ENCODE measurements around the gene USP5. TPM values are rescaled to one million over a fixed set of nuclear protein-coding genes. Genes with fewer than 3 reads are reported as not detected.

Gene USP5
- polyA plus RNA-seq, 1 experiment: 47.1 TPM

DNA sequence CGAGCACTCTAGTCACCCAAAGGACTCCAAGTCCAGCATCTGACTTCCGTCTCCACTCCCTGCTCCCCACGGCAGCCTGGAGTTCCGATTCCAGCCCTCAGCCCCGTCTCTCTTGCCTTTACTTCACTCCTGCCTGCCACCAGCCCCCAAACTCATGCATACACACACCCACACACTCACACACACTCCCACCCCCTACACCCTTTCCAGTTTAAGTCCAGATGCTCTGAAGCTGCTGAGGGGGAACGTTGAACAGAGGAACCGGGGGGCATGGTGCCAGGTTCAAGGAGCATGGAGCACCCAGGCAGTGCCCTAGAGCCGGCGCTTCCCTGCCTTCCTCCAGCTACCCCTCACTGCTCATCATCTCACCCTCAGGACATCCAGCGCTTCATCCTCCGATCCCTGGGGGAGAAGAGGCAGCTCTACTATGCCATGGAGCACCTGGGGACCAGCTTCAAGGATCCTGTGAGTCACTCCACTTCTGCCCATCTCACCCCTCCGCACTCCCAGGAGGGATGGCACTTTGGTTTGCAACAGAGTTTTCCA is 20.4 kb upstream of the USP5 start:
- POLR2A ChIA-PET: interaction anchor here (1.0 kb wide), 1 partner anchor 21 kb away, joined by 3 read pairs; the partner anchor contains the start of gene USP5

DNA sequence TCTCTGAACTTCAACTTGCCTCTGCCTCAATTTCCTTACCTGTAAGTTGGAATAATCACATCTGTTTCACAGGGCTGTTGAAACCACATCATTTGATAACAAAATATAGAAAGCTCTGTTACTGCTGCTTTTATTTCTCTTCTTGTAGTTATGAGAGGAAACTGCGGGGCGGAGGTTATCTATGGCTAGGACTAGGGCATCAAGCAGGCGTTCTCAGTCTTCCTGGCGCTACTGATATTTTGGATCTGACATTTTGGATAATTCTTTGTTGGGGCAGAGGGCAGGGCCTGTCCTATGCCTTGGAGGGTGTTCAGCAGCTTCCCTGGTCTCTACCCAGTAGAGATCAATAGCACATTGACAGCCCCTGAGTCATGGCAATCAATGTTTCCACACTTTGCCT is 19.8 kb upstream of the USP5 start:
- no peak overlapping the region for H3K27ac ChIP-seq (ENCODE audit: low read depth, low read length)
- no peaks in the 10 kb centered on the region for H3K27me3 ChIP-seq (ENCODE audit: control insufficient read depth, insufficient read depth, low read length)
- TF ChIP-seq, protein P1, sequence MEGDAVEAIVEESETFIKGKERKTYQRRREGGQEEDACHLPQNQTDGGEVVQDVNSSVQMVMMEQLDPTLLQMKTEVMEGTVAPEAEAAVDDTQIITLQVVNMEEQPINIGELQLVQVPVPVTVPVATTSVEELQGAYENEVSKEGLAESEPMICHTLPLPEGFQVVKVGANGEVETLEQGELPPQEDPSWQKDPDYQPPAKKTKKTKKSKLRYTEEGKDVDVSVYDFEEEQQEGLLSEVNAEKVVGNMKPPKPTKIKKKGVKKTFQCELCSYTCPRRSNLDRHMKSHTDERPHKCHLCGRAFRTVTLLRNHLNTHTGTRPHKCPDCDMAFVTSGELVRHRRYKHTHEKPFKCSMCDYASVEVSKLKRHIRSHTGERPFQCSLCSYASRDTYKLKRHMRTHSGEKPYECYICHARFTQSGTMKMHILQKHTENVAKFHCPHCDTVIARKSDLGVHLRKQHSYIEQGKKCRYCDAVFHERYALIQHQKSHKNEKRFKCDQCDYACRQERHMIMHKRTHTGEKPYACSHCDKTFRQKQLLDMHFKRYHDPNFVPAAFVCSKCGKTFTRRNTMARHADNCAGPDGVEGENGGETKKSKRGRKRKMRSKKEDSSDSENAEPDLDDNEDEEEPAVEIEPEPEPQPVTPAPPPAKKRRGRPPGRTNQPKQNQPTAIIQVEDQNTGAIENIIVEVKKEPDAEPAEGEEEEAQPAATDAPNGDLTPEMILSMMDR (IDR thresholded peaks at IDR 0.05; ENCODE audit: low read depth, low read length): no peak
- no peaks in the 10 kb centered on the region; the same call in 1 of the 2 replicates for H3K9me3 ChIP-seq (ENCODE audit: control insufficient read depth, insufficient read depth, low read length)
- CTCF ChIA-PET: interaction anchor here (1.0 to 2.3 kb wide), 4 partner anchors 37 to 295 kb away, joined by 3 to 9 read pairs (median 4); partner anchors contain the start of genes MLF2 and PTMS
- no peak overlapping the region for H3K4me3 ChIP-seq (ENCODE audit: low read depth, low read length)
- no peak for DNase-seq (ENCODE audit: low read depth, low spot score)
- POLR2A ChIA-PET: interaction anchor here (0.6 to 1.0 kb wide), 2 partner anchors 20 to 183 kb away, joined by 3 to 4 read pairs; partner anchors contain the start of gene USP5

More for the DNA sequence above, 20.4 kb upstream of the USP5 start:
- TF ChIP-seq, protein P1 (IDR thresholded peaks at IDR 0.05; ENCODE audit: low read depth, low read length): no peak
- CTCF ChIA-PET: interaction anchor here (1.0 to 2.3 kb wide), 3 partner anchors 38 to 294 kb away, joined by 3 to 9 read pairs (median 3); partner anchors contain the start of gene MLF2
- DNase-seq (ENCODE audit: low read depth, low spot score): no peak
- H3K27me3 ChIP-seq (ENCODE audit: control insufficient read depth, insufficient read depth, low read length): no peaks in the 10 kb centered on the region
- no peak overlapping the region for H3K4me3 ChIP-seq (ENCODE audit: low read depth, low read length)
- H3K27ac ChIP-seq (ENCODE audit: low read depth, low read length): no peak overlapping the region
- no peaks in the 10 kb centered on the region; the same call in 1 of the 2 replicates for H3K9me3 ChIP-seq (ENCODE audit: control insufficient read depth, insufficient read depth, low read length)

DNA sequence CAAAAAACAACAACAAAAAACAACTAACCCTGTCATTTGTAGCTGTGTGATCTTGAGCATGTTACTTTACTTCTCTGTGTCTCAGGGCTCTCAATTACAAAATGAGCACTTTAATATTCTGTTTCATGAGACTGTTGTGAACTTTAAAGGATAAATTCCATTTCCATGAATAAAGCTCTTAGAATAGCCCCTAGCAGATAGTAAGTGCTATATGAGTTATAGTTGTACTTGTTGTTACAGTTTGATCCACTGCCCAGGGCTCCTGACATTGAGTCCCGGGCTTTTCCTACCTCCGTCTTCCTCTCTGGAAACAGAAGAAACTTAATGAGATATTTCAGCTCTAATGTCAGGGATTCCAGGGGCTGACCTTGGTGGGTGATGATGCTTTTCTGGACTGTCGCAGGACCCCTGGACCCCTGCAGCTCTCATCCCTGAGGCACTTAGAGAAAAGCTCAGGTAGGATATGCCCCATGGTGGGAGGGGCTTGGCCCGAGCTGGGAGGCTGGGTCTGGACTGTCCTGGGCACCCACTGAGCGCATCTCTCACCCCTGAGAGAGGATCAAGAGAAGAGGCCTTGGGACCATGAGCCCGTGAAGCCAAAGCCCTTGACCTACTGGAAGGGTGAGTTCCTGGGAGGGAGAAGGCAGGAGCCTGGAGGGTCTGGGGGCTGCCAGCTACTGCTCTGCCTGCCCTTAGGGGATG is 18.6 kb upstream of the USP5 start:
- TF ChIP-seq, protein P1 (IDR thresholded peaks at IDR 0.05; ENCODE audit: low read depth, low read length): no peak
- no peaks in the 10 kb centered on the region for H3K27me3 ChIP-seq (ENCODE audit: control insufficient read depth, insufficient read depth, low read length)
- ChIA-PET CTCF (interaction anchor here (0.5 to 3.0 kb wide), 5 partner anchors 8 to 98 kb away, joined by 3 to 27 read pairs (median 5); partner anchors contain the start of genes MLF2 and SPSB2), POLR2A (interaction anchor here (0.5 kb wide), 1 partner anchor 498 kb away, joined by 3 read pairs; no protein-coding TSS in a partner anchor)
- H3K27ac ChIP-seq (ENCODE audit: low read depth, low read length): no peak overlapping the region
- DNase-seq (ENCODE audit: low read depth, low spot score): no peak
- no peaks in the 10 kb centered on the region; the same call in 1 of the 2 replicates for H3K9me3 ChIP-seq (ENCODE audit: control insufficient read depth, insufficient read depth, low read length)
- H3K4me3 ChIP-seq (ENCODE audit: low read depth, low read length): no peak overlapping the region

DNA sequence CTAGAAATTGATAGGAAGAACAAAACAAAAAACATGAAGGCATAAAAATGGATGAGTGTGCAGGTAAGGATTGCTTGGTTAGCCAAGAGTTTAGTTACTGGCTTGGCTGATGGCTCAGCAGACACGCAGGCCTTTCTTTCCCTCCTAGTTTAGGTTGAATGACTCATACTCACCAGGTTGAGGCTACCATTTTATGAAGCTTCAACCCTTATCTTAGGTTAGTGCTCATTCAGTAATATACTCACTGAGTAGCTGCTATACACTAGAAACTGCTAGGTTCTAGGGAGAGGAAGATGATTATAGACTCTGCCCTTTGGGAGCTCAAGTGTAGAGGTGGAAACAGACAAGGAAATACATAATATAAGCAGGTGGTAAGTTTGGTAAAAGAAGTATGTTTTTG is 17.7 kb upstream of the USP5 start:
- DNase-seq (ENCODE audit: low read depth, low spot score): no peak
- TF ChIP-seq, protein P1 (IDR thresholded peaks at IDR 0.05; ENCODE audit: low read depth, low read length): no peak
- no peak overlapping the region for H3K4me3 ChIP-seq (ENCODE audit: low read depth, low read length)
- no peaks in the 10 kb centered on the region for H3K27me3 ChIP-seq (ENCODE audit: control insufficient read depth, insufficient read depth, low read length)
- no peaks in the 10 kb centered on the region; the same call in 1 of the 2 replicates for H3K9me3 ChIP-seq (ENCODE audit: control insufficient read depth, insufficient read depth, low read length)
- ChIA-PET POLR2A (interaction anchor here (0.7 kb wide), 1 partner anchor 146 kb away, joined by 4 read pairs; no protein-coding TSS in a partner anchor), CTCF (interaction anchor here (0.7 to 3.0 kb wide), 12 partner anchors 8 to 264 kb away, joined by 3 to 27 read pairs (median 4); partner anchors contain the start of genes CDCA3, MLF2, PTMS and SPSB2)
- H3K27ac ChIP-seq (ENCODE audit: low read depth, low read length): no peak overlapping the region

Measured in AG04450 (cell line).